Right atrium auricular region (tissue), 2 donors: ENCODE measurements around the gene OR10G7. TPM values are rescaled to one million over a fixed set of nuclear protein-coding genes. Genes with fewer than 3 reads are reported as not detected.
"Not testable (repeated sequence)": the region's sequence is repeated elsewhere in the genome, so short reads cannot be mapped to it uniquely, and the experiment has no call there.

Experiments used
- DNase-seq: peaks from one replicate; pipeline ENCODE4 v3.0.0-alpha.2; 2019; ENCODE audit warnings: low spot score
- H3K27ac ChIP-seq, 2 donors: fragments of 200-600 bp; sonication (generic); 1 replicate in 1 of 2; 2 replicates in 1 of 2; pipeline ENCODE4 v1.5.1; 2016 to 2019
- H3K27me3 ChIP-seq, 2 donors: fragments of 200-600 bp; sonication (generic); one replicate each; pipeline versions ENCODE4 v1.5.1 to v1.6.0; 2017 to 2019
- H3K36me3 ChIP-seq: fragments of 200-600 bp; sonication (generic); one replicate; pipeline ENCODE4 v1.5.1; 2016
- H3K4me1 ChIP-seq, 2 donors: fragments of 200-600 bp; sonication (generic); one replicate each; pipeline versions ENCODE4 v1.5.1 to v1.6.0; 2017 to 2019
- H3K4me3 ChIP-seq, 2 donors: fragments of 200-600 bp; sonication (generic); 1 replicate in 1 of 2; 2 replicates in 1 of 2; pipeline ENCODE4 v1.5.1; 2017 to 2019; ENCODE audit warnings: mild to moderate bottlenecking in 1 of 2, moderate library complexity in 1 of 2
- H3K9me3 ChIP-seq, 2 donors: fragments of 200-600 bp; sonication (generic); one replicate each; pipeline ENCODE4 v1.5.1; 2019
- CTCF ChIP-seq, 2 donors: fragments of 200-600 bp; sonication (generic); IDR thresholded peaks; one replicate each; pipeline ENCODE4 v1.5.1; 2019; ENCODE audit warnings: antibody characterized with exemption in 2 of 2
- total RNA-seq, 2 donors: library from RNA; depleted of rRNA; stranded (reverse); fragments of >200 nt; gene quantifications; one replicate each; pipeline ENCODE4 v1.1.0, GENCODE V29; 2016

Gene OR10G7
- total RNA-seq, 2 donors from 2014 or later, result not detected

DNA sequence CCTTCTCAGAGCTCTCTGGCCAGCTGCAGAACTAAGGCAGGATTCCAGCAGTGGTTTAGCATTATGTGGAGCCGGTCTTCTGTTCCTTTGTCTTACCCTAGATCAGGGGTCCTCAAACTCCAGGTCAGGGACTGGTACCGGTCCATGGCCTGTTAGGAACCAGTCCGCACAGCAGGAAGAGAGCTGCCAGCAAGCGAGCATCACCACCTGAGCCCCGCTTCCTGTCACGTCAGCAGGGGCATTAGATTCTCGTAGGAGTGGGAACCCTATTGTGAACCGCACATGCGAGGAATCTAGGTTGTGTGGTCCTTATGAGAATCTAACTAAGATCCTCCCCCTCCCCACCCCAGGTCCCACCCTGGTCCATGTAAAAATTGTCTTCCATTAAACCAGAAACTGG lies 1.6 kb downstream of the OR10G7 start:
- H3K36me3 ChIP-seq, result no peaks in the 10 kb centered on the region
- no peaks in the 10 kb centered on the region for H3K9me3 ChIP-seq
- no peaks in the 10 kb centered on the region for H3K27me3 ChIP-seq
- no peaks in the 10 kb centered on the region for H3K4me1 ChIP-seq
- TF ChIP-seq CTCF (IDR thresholded peaks at IDR 0.05), result no peak
- H3K4me3 ChIP-seq, result no peak overlapping the region
- no peak overlapping the region for H3K27ac ChIP-seq
- no peak for DNase-seq

DNA sequence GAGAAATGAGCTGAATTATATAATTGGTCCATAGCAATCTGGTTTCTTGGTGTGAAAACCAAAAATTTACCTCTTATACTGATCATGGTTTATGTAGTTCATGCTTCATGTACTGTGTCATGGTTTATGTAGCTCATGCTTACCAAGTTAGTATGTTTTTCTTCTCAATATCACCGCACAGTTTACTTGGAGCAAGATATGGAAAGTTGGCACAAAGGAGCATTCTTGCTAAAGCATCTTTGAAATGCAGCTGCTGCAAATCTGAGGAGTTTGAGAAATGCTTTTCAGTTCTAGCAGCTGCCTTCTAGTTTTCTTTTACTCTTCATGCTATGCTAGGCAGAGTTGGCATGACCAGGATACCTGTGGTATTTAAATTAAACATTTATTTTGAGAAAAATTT lies 4.5 kb downstream of the OR10G7 start:
- Histone ChIP-seq H3K4me1 (no peaks in the 10 kb centered on the region), H3K27me3 (no peaks in the 10 kb centered on the region), H3K27ac (no peak overlapping the region), H3K9me3 (no peaks in the 10 kb centered on the region), H3K4me3 (no peak overlapping the region), H3K36me3 (no peaks in the 10 kb centered on the region)
- DNase-seq, result no peak
- TF ChIP-seq CTCF (IDR thresholded peaks at IDR 0.05), result no peak

GRCh38 chr11:124026498-124026897 lies 14.6 kb downstream of the OR10G7 start, which contains the start of gene OR10G8:
Gene OR10G8 (plus strand): TSS chr11:124026798. CDS start chr11:124029623, 2,825 bp downstream.
- Histone ChIP-seq H3K4me3 (no peak within 1 kb of the TSS), H3K27ac (no peak within 1 kb of the TSS), H3K36me3 (no peaks in the 10 kb centered on the region), H3K9me3 (no peaks in the 10 kb centered on the region), H3K27me3 (no peaks in the 10 kb centered on the region), H3K4me1 (no peaks in the 10 kb centered on the region)
- no peak for TF ChIP-seq CTCF (IDR thresholded peaks at IDR 0.05)
- DNase-seq, result no peak

GRCh38 chr11:124015837-124016236 lies 25.3 kb downstream of the OR10G7 start:
- not testable (repeated sequence) for H3K9me3 ChIP-seq, H3K27ac ChIP-seq, H3K27me3 ChIP-seq, H3K4me1 ChIP-seq, H3K36me3 ChIP-seq, H3K4me3 ChIP-seq, DNase-seq

DNA sequence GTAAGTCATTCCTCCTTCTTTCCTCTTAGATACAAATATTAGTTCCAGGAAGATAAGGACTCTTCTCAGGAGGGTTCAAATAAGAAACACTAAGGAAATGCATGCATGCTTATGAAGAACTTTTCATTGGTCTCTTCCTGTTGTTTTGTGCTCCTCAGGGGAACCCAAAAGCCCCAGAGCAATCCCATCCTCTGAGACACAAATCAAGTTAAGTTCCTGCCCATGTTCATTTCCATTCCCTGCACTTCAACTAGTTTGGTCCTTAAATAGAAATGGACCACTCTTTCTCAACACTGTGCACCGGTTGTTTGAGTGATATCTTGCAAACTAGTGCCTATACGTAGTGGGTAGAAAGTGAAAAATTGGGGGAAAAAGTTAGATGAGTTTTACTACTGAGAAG lies 28.4 kb downstream of the OR10G7 start, which contains the start of gene OR10G4:
Gene OR10G4 (plus strand): TSS at position 301 of the 400 bp plus-strand sequence. CDS start 2,578 bp downstream, outside the sequence.
- H3K4me3 ChIP-seq, result no peak within 1 kb of the TSS
- H3K4me1 ChIP-seq, result no peaks in the 10 kb centered on the region
- H3K27ac ChIP-seq, result no peak within 1 kb of the TSS
- no peaks in the 10 kb centered on the region for H3K27me3 ChIP-seq
- H3K9me3 ChIP-seq, result no peaks in the 10 kb centered on the region
- no peaks in the 10 kb centered on the region for H3K36me3 ChIP-seq
- DNase-seq, result no peak
- TF ChIP-seq CTCF (IDR thresholded peaks at IDR 0.05), result no peak

GRCh38 chr11:123995119-123995518 lies 46.0 kb downstream of the OR10G7 start, which contains the start of gene OR10G6:
Gene OR10G6 (minus strand): TSS chr11:123995161. CDS start chr11:123995161, 0 bp downstream.
- no peak within 1 kb of the TSS for H3K27ac ChIP-seq
- no peaks in the 10 kb centered on the region for H3K4me1 ChIP-seq
- H3K4me3 ChIP-seq, result no peak within 1 kb of the TSS
- no peaks in the 10 kb centered on the region for H3K27me3 ChIP-seq
- TF ChIP-seq CTCF (IDR thresholded peaks at IDR 0.05), result no peak
- no peaks in the 10 kb centered on the region for H3K9me3 ChIP-seq
- no peak for DNase-seq
- H3K36me3 ChIP-seq, result no peaks in the 10 kb centered on the region

Other genes with a start within 250 kb of the OR10G7 start
- not detected for gene OR6M1, start 235.0 kb downstream of the OR10G7 start, total RNA-seq
- not detected for gene TMEM225, start 155.7 kb downstream of the OR10G7 start, total RNA-seq
- not detected for gene OR8D4, start 139.2 kb downstream of the OR10G7 start, total RNA-seq
- gene OR4D5, start 101.7 kb downstream of the OR10G7 start, total RNA-seq, result not detected
- not detected for gene OR6T1, start 97.5 kb downstream of the OR10G7 start, total RNA-seq
- not detected for gene OR10S1, start 63.5 kb downstream of the OR10G7 start, total RNA-seq
- gene OR10G6, start 46.2 kb downstream of the OR10G7 start, total RNA-seq, result not detected
- gene OR10G4, start 28.3 kb downstream of the OR10G7 start, total RNA-seq, result not detected
- gene OR10G9, start 18.3 kb downstream of the OR10G7 start, total RNA-seq, result under 1 TPM in 1 of 2 donors, not detected in 1; 0.74 TPM
- not detected for gene OR10G8, start 14.5 kb downstream of the OR10G7 start, total RNA-seq
- gene VWA5A, start 74.1 kb upstream of the OR10G7 start, total RNA-seq, result 1 to 10 TPM; 2.6 to 6.9 TPM
- gene OR10D3, start 142.0 kb upstream of the OR10G7 start, total RNA-seq, result not detected
- not detected for gene OR8G1, start 199.8 kb upstream of the OR10G7 start, total RNA-seq
- not detected for gene OR8G5, start 215.1 kb upstream of the OR10G7 start, total RNA-seq